ENCODE data around the gene NNMT.

The NNMT gene

GRCh38 chr11:114343493-114343892 is 47.3 kb downstream of the NNMT start:
- no peak overlapping the region for H3K4me3 ChIP-seq (ENCODE audit: low read depth, low read length)
- DNase-seq (ENCODE audit: low read depth), result no peak
- no peak for TF ChIP-seq CTCF (IDR thresholded peaks at IDR 0.05; ENCODE audit: low read depth, low read length, missing control alignments)

GRCh38 chr11:114344494-114344893 is 48.3 kb downstream of the NNMT start:
- DNase-seq (ENCODE audit: low read depth), result no peak
- no peak for TF ChIP-seq CTCF (IDR thresholded peaks at IDR 0.05; ENCODE audit: low read depth, low read length, missing control alignments)
- no peak overlapping the region for H3K4me3 ChIP-seq (ENCODE audit: low read depth, low read length)

DNA sequence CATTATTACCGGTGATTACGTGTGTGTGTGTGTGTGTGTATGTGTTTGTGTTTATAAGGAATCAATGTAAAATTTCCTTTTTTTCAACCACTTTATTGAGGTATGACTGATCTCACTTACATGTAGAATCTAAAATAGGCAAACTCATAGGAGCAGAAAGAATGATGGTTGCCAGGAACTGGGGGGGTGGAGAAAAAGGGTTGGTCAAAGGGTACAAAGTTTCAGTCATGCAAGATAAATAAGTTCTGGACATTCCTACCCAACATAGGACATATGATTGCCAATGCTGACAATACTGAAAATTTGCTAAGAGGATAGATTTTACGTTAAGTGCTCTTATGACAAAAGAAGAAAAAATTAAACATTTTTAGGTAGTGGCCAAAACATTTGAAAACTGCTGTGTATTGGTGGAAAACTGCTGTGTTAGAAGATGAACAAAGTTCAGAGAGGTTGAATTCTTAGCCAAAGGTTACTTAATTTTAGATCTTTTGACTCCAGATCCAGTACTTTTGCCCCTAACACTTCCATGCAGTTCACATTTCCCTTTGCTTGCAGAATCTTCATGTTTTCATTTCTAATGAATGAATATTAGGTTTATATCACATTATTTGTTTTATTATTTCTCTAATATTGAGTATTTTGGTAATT is 49.5 kb downstream of the NNMT start:
- TF ChIP-seq CTCF (IDR thresholded peaks at IDR 0.05; ENCODE audit: low read depth, low read length, missing control alignments), result no peak
- no peak overlapping the region for H3K4me3 ChIP-seq (ENCODE audit: low read depth, low read length)

DNA sequence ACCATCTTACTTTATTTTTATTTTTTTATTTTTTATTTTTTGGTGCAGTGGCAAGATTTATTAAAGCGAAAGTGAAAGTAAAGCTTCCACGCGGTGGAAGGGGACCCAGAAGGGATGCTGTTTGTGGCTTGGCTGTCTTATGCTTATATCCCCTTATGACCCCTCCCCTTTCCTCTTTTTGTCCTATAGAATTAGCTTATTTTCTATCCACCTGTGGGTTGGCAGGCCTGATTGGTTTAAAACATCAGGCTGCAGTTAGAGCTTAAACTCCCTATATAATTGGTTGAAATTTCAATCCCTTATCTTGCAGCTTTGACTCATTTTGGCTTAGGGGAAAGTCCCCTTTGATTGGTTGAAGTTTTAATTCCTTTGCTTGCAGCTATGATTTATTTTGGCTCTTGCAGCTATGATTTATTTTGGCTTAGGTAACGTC is 50.5 kb downstream of the NNMT start:
- no peak for TF ChIP-seq CTCF (IDR thresholded peaks at IDR 0.05; ENCODE audit: low read depth, low read length, missing control alignments)
- no peak overlapping the region; the same call in 1 of the 2 replicates for H3K4me3 ChIP-seq (ENCODE audit: low read depth, low read length)
- no peak for DNase-seq (ENCODE audit: low read depth)

More for the DNA sequence above, 49.5 kb downstream of the NNMT start:
- DNase-seq (ENCODE audit: low read depth), result no peak

DNA sequence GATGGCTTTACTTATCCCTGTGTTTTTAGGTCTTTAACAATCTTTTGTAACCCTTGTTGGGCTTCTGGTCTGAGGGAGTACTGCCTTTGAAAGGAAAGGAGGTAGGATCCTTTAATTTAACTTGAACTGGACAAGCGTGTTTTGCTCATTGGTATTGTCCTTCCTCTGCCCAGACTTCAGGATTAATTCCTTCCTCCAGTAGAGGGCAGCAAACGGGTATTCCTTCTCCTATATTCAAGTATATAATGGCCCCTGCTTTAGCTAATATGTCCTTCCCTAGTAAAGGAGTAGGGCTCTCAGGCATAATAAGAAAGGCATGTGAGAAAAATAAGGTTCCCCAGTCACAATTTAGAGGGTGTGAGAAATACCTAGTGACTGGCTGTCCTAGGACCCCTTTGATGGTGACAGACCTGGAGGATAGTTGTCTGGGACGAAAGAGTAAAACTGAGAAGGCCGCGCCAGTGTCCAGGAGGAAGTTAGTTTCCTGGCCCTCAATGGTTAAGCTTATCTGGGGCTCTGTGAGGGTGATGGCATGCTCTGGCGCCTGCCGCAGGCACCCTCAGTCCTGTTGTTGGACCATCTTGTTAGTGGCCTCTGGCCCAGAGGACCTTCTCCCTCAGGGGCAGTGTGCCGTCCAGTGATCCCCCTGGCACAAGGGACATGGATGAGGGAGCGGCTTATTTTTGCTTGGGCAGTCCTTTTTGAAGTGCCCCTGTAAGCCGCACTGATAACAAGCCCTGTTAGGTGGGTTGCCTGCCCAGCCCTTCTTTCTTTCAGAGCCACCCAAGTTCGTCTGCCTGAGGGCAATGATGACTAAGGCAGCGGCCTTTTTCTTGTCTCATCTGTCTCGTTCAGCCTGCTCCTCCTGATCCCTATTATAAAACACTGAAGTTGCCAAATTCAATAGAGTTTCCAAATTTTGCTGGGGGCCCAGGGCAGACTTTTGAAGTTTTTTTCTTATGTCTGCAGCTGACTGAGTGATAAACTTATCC is 52.3 kb downstream of the NNMT start:
- no peak for DNase-seq (ENCODE audit: low read depth)
- TF ChIP-seq CTCF (IDR thresholded peaks at IDR 0.05; ENCODE audit: low read depth, low read length, missing control alignments), result peak; percentile 49
- H3K4me3 ChIP-seq (ENCODE audit: low read depth, low read length), result no peak overlapping the region

GRCh38 chr11:114350022-114350421 is 53.8 kb downstream of the NNMT start:
- no peak for TF ChIP-seq CTCF (IDR thresholded peaks at IDR 0.05; ENCODE audit: low read depth, low read length, missing control alignments)
- DNase-seq (ENCODE audit: low read depth), result no peak
- H3K4me3 ChIP-seq (ENCODE audit: low read depth, low read length), result no peak overlapping the region
